Inferior parietal cortex (tissue), 1 donor: ENCODE measurements around the gene ULK4.
"Not testable (repeated sequence)": the region's sequence is repeated elsewhere in the genome, so short reads cannot be mapped to it uniquely, and the experiment has no call there.

Experiments used
- DNase-seq: peaks from one replicate; pipeline ENCODE4 v3.0.0-alpha.2; 2016; ENCODE audit errors: extremely low spot score

ULK4 gene

GRCh38 chr3:41318520-41318919 lies 643.4 kb downstream of the ULK4 start:
- no peak for DNase-seq

DNA sequence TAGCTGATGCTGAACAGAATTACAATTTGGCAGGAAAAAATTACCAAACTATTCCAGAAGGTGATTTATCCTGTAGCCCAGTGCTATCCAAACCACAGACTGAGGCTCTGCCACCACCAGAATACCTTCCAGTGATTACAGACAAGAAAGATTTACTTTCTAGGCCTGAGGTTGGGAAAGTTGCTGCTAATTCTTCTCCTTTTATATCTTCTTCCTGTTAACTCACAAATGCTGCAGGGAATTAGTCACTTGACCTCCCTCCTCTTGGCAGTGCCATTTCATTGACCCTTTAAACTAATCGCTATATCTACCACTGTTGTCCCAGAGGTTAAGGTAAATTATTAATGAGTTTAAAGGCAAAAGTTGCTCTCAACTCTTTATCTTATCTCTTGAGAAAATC lies 644.2 kb downstream of the ULK4 start:
- no peak for DNase-seq

DNA sequence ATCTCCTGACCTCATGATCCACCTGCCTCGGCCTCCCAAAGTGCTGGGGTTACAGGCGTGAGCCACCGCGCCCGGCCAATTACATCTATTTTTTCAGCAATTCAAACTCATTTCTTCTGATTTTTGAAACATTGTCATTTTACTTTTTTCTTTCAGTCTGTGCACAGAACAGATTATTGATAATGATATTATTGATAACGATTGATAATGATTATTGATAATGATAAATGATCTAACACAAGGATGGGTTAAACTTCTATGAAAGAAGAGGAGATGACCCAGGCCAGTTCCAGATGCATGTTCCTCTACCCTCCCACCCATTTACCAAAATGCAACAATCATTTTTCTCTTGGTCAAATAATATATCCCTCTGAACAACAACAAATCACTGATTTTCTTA lies 644.6 kb downstream of the ULK4 start:
- no peak for DNase-seq

- no peak for DNase-seq
Measured at GRCh38 chr3:41315126-41315525, 646.8 kb downstream of the ULK4 start.

GRCh38 chr3:41308119-41308518 lies 653.8 kb downstream of the ULK4 start:
- no peak for DNase-seq

- no peak for DNase-seq
Measured at GRCh38 chr3:41307065-41307464, 654.8 kb downstream of the ULK4 start.

- DNase-seq: peak; percentile 54
Measured at GRCh38 chr3:41304593-41304992, 657.3 kb downstream of the ULK4 start.

GRCh38 chr3:41302295-41302694 lies 659.6 kb downstream of the ULK4 start:
- no peak for DNase-seq

DNA sequence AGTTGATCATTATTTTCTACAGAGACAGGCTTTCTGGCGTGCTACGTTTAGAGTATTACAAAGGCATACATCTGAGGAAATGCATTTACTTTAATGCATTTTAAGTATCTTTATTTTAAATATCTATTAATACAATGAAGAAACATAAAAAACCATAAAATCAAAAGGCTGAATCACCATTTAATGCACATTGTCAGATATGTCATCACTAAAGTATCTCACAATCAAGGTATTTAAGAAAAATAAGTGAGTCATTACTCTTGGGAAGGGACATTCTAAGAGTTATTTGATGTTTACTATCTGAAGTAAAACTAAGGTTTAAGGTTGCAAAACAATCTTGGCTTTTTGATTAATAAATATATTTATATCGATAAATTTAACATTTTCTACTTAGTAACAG lies 660.4 kb downstream of the ULK4 start:
- DNase-seq: no peak

DNA sequence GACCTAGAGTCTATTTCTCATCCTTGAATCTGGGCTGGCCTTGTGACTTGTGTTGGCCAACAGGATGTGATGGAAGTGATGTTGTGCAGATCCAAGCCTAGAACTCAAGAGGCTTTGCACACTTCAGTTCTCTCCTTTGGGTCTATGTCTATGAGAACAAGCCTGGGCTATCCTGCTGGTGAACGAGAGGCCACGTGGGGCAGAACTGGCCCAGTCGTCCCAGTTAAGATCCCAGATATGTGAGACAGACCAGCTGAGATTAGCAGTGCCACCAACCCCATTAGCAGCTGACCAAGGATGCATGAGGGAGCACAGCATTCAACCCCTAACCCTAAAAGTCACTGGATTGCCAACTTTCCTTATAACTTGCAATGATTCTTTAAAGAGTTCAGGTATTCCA lies 662.9 kb downstream of the ULK4 start:
- DNase-seq: no peak

DNA sequence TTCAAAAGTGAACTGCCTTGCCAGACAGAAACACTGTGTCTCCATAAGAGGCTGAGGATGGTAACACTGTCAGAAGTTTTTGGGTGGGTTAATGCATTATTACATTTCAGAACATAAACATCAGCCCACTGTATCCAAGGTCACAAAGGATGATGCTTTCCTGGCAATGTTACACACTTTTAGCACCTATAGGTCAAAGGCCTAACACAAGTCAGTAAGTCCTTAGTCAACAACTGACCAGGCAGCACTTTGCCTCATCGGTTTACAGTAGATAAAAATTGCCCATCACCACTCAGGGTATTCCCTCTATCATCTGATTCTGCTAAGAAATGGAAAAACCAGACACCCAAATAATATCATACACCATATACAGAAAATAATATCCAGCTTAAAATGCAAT lies 664.2 kb downstream of the ULK4 start:
- no peak for DNase-seq

DNA sequence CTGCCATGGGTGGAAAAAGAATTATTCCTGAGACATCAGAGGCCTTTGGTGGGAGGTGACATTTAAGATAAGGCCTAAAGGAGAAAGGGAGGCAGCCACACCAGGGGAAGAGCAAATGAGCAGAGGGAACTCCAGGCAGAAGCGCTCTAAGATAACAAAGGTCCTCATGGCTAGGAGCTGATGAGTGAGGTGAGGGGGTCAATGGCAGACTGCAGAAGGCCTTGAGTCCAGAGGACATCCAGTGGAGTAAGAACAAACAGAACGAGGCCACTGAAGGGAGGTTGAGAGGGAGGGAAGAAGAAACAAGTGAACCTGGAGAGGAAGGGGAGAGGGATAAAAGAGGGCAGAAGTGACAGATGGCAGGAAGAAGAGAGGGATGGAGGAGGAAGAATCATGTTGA lies 665.3 kb downstream of the ULK4 start:
- no peak for DNase-seq

- no peak for DNase-seq
Measured at GRCh38 chr3:41295740-41296139, 666.2 kb downstream of the ULK4 start.

DNA sequence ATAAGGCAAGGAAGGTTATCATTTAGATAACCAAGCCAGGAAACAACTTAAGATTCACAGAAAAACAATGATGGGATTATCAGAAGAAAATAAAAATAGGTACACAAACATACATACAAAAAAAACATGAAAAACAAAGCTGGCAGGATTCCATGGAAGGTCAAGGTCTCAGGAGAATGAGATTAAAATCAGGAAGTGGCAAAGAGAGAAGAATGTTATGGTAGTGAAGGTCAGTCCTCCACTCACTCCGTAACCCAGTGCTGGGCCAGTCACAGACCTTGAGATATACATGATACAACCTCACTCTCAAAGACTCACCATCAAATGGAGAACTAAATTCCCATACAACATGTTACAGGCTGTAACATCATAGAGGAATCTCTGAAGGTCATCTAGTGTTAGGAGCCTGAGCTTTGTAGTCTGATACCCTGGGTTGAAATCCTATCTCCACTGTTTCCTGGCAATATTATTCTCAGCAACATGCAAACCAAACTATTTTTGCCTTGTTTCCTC lies 668.7 kb downstream of the ULK4 start:
- no peak for DNase-seq

GRCh38 chr3:41290736-41291135 lies 671.2 kb downstream of the ULK4 start:
- no peak for DNase-seq

DNA sequence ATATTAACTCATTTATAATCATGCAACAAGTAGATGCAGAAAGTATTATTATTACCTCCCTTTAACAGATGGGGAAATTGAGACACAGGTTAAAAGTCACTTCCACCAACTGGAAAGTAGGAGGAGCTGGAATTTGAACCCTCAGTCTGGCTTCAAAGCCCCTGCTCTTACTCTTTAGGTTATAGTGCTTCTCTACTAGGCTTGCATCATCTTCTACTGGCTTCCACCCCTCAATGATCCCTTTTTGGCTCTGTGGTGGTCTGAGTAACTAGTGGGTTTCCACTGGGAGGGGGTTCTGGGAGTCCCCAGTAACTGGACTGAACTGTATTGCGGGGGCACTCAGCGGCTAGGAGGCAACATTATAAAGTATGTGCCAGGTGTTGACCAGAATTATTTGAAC lies 671.6 kb downstream of the ULK4 start:
- no peak for DNase-seq

DNA sequence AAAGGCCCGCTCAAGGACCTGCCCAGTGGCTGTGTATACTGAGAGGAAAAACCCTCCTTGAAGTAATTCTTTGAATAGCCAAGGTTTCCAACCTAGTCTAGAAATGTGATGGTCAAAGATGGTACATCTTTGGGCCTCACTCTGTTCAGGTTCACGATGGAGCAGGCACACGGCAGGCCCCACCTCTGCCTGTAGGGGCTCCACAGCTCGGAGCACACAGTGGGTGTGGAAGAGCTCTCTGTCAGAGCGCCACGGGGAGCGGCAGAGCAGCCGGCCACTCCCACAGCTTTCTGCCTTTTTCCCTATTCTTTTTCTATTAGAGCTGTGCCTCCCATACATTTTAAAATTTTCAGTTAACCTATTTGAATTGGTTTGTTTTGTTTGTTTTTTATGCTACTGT lies 673.1 kb downstream of the ULK4 start:
- DNase-seq: no peak

DNA sequence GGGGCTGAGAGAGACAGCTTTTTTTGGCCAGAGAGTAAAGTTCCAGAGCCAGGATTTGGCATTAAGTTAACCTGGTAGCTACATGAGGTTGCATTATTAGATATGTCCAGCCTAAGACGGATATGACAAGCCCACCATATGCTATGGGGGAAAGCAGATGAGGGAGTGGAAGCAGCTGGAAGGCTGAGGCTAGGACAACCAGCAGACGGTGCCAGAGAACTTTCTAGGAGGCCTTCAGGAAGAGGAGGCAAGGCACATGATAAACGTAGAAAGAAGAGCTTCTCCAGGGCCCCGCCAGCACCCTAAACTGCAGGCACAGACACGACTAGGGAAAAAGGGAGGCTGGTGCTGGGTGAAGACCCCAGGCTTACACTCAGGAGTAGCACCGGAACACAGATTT lies 675.6 kb downstream of the ULK4 start:
- DNase-seq: no peak

DNA sequence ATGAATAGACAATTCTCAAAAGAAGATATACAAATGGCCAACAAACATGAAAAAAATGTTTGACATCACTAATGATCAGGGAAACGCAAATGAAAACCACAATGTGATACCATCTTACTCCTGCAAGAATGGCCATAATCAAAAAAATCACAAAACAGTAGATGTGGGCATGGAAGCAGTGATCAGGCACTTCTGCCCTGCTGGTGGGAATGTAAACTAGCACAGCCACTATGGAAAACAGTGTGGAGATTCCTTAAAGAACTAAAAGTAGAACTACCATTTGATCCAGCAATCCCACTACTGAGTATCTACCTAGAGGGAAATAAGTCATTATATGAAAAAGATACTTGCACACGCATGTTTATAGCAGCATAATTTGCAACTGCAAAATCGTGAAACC lies 677.0 kb downstream of the ULK4 start:
- DNase-seq: not testable (repeated sequence)

DNA sequence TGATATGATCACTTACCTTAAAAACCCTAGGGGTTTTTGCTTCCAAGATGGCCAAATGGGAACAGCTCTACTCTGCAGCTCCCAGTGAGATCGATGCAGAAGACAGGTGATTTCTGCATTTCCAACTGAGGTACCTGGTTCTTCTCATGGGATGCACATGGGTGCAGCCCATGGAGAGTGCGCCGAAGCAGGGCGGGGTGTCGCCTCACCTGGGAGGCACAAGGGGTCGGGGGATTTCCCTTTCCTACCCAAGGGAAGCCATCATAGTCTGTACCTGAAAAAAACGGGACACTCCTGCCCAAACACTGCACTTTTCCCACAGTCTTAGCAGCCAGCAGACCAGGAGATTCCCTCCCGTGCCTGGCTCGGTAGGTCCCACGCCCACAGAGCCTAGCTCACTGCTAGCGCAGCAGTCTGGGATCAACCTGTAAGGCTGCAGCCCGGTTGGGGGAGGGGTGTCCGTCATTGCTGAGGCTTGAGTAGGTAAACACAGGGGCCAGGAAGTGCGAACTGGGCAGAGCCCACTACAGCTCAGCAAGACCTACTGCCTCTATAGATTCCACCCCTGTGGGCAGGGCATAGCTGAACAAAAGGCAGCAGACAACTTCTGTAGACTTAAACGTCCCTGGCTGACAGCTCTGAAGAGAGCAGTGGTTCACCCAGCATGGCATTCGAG lies 684.0 kb downstream of the ULK4 start:
- DNase-seq: no peak

- DNase-seq: no peak
Measured at GRCh38 chr3:41276191-41276590, 685.7 kb downstream of the ULK4 start.

DNA sequence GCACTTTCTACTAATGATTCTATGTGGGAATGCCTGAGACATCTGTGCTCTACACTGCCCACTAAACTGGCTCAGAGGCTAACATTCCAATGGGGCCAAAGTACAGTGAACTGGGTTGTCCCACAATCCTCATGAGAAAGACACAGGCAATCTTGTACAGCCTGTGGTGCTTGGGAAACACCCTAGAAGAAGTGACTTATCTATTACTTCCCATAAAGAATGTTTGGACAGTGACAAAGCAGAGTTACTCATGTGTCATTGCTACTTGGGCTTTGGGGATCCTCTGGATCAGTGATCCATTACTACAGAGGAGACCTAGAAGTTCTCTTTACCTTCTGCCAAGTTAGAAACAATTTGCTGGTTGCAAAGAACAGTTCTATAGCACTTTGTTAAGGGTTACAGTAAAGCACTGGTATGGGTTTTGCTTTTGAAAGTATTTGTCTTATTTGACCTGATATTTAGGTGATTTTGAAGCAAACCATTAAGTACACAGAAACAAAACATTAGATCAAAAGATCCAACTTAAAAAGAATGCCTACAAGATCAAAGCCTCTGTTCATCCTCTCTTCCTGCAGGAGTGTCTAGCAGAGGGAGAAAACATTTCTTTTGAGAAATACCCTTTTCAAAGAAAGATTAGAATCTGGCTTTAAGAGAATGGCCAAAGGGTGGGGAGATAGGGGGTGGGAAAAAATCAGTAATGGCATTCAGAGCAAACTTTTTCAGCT lies 686.8 kb downstream of the ULK4 start:
- DNase-seq: no peak

DNA sequence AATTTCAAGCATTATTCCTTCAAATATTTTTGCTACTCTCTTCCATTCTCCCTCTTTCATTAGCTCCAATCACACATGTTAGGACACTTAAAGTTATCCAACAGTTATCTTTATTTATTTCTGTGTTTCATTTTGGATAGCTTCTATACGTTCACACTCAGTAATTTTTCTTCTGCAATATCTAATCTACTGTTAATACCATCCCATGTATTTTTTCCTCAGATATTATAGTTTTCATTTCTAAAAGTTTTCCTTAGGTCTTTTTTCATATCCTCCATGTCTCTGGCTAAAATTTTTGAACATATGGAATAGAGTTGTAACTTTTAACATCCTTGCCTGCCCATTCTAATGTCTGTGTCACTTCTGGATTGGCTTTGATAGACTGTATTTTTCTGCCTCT lies 689.2 kb downstream of the ULK4 start:
- no peak for DNase-seq
